AG04450 (cell line): ENCODE measurements around the gene SUN1. TPM values are rescaled to one million over a fixed set of nuclear protein-coding genes. Genes with fewer than 3 reads are reported as not detected.

ENCODE experiments used
- CTCF ChIA-PET: fragments of 300-600, 350-600 bp; formaldehyde crosslinking; extraction: SDS; loops from one replicate; lab custom pipeline; 2022; ENCODE audit warnings: antibody characterized with exemption, inconsistent platforms; lab: Charles Lee
- POLR2A ChIA-PET: fragments of 350-600 bp; formaldehyde crosslinking; extraction: SDS; loops from one replicate; lab custom pipeline; 2021; ENCODE audit warnings: antibody characterized with exemption, inconsistent platforms; lab: Yijun Ruan, JAX
- DNase-seq: peaks from one replicate; pipeline ENCODE4 v3.0.0-alpha.2; 2011; ENCODE audit warnings: low read depth, low spot score
- H3K27ac ChIP-seq: one replicate; pipeline ENCODE4 v1.5.1; 2012; ENCODE audit warnings: low read depth, low read length, control low read depth
- H3K27me3 ChIP-seq: one replicate; pipeline ENCODE4 v1.6.0; 2012; ENCODE audit warnings: low read length; ENCODE audit not compliant: control insufficient read depth, insufficient read depth
- H3K4me3 ChIP-seq: 2 replicates; pipeline ENCODE4 v1.5.1; 2011; ENCODE audit warnings: mild to moderate bottlenecking, low read depth, low read length, control low read depth
- H3K9me3 ChIP-seq: 2 replicates; pipeline ENCODE4 v1.5.1; 2012; ENCODE audit warnings: low read length; ENCODE audit not compliant: control insufficient read depth, insufficient read depth
- polyA plus RNA-seq: library from polyadenylated mRNA; depleted of rRNA; stranded (reverse); fragments of >200 nt; gene quantifications from 2 replicates; pipeline ENCODE4 v1.2.3, GENCODE V29; 2011
- TF ChIP-seq, protein P1 (sequence below): IDR thresholded peaks from 2 replicates; pipeline ENCODE4 v1.5.1; 2011; ENCODE audit warnings: low read depth, low read length, control low read depth, inconsistent platforms

SUN1 gene
- polyA plus RNA-seq, 1 experiment = 140 TPM

DNA sequence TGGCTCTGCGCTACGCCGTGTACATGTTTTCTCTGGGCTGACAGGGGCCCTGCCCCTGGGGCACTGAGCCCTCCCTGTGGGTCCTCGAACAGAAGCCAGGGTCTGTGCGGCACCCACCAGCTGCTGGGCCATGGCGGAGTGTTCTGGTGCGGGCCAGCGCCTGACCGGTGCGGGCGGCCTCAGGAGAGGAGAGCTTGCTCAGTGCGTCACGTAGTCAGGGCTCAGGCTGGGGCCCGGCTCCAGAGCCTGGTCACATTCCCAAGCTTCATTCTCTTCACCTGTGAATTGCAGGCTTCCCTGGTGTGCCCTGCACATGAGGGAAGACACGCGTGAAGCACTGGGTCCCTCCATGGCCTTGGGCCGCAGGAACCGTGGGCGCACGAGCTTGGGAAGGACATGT lies 59.5 kb downstream of the SUN1 start:
- Histone ChIP-seq H3K4me3 (no peak overlapping the region), H3K27ac (no peak overlapping the region), H3K9me3 (peaks cover 24% of the 10 kb centered on the region; the same call in 1 of the 2 replicates), H3K27me3 (no peaks in the 10 kb centered on the region)
- CTCF ChIA-PET = no interaction called here
- TF ChIP-seq, protein P1, sequence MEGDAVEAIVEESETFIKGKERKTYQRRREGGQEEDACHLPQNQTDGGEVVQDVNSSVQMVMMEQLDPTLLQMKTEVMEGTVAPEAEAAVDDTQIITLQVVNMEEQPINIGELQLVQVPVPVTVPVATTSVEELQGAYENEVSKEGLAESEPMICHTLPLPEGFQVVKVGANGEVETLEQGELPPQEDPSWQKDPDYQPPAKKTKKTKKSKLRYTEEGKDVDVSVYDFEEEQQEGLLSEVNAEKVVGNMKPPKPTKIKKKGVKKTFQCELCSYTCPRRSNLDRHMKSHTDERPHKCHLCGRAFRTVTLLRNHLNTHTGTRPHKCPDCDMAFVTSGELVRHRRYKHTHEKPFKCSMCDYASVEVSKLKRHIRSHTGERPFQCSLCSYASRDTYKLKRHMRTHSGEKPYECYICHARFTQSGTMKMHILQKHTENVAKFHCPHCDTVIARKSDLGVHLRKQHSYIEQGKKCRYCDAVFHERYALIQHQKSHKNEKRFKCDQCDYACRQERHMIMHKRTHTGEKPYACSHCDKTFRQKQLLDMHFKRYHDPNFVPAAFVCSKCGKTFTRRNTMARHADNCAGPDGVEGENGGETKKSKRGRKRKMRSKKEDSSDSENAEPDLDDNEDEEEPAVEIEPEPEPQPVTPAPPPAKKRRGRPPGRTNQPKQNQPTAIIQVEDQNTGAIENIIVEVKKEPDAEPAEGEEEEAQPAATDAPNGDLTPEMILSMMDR = no peak
- POLR2A ChIA-PET = no interaction called here
- DNase-seq = no peak

DNA sequence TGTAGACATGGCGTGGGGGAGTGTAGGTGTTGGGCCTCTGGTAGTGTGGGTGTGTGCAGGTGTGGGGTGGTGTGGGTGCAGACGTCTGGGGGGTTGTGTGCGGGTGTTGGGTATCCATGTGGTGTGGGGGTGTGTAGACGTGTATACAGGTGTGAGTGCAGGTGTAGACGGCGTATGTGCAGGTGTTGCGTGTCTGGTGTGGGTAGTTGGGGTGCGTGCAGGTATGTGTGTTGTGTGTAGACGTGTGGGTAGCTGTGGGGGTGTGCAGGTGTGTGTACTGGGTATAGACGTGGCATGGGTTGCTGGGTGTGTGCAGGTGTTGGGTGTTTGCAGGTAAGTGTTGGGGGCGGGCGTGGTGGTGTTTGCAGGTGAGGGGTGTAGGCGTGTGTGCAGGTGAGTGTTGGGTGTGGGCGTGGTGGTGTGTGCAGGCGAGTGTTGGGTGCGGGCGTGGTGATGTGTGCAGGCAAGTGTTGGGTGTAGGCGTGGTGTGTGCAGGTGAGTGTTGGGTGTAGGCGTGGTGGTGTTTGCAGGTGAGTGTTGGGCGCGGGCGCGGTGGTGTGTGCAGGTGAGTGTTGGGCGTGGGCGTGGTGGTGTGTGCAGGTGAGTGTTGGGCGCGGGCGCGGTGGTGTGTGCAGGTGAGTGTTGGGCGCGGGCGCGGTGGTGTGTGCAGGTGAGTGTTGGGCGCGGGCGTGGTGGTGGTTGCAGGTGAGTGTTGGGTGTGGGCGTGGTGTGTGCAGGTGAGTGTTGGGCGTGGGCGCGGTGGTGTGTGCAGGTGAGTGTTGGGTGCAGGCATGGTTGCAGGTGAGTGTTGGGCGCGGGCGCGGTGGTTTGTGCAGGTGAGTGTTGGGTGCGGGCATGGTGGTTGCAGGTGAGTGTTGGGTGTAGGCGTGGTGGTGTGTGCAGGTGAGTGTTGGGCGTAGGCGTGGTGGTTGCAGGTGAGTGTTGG lies 60.6 kb downstream of the SUN1 start:
- ChIA-PET CTCF (interaction anchor here (0.6 kb wide), 1 partner anchor 520 kb away, joined by 3 read pairs; no protein-coding TSS in a partner anchor), POLR2A (interaction anchor here (0.8 kb wide), 1 partner anchor 13 kb away, joined by 3 read pairs; no protein-coding TSS in a partner anchor)
- no peaks in the 10 kb centered on the region for H3K27me3 ChIP-seq
- TF ChIP-seq, protein P1 = no peak
- no peak for DNase-seq
- no peak overlapping the region for H3K4me3 ChIP-seq
- H3K9me3 ChIP-seq = peaks cover 24% of the 10 kb centered on the region; the same call in 1 of the 2 replicates
- H3K27ac ChIP-seq = no peak overlapping the region

DNA sequence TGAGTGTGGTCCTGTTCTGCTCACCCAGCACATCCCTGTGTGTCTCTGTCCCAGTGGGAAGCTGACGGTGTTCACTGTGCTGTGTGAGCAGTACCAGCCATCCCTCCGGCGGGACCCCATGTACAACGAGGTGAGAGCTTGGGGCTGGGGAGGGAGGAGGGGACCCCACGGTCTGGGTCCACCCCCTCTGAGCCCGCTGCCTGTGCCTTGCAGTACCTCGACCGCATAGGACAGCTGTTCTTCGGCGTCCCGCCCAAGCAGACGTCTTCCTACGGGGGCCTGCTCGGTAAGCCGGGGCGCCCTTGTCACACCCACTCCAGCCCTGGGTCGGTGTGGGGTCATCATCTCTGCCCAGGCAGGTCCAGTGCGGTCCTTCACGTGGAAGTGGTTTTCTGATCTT lies 61.4 kb downstream of the SUN1 start:
- ChIA-PET CTCF (no interaction called here), POLR2A (no interaction called here)
- Histone ChIP-seq H3K27me3 (no peaks in the 10 kb centered on the region), H3K27ac (no peak overlapping the region), H3K9me3 (peaks cover 24% of the 10 kb centered on the region; the same call in 1 of the 2 replicates), H3K4me3 (no peak overlapping the region)
- TF ChIP-seq, protein P1 = no peak
- no peak for DNase-seq

DNA sequence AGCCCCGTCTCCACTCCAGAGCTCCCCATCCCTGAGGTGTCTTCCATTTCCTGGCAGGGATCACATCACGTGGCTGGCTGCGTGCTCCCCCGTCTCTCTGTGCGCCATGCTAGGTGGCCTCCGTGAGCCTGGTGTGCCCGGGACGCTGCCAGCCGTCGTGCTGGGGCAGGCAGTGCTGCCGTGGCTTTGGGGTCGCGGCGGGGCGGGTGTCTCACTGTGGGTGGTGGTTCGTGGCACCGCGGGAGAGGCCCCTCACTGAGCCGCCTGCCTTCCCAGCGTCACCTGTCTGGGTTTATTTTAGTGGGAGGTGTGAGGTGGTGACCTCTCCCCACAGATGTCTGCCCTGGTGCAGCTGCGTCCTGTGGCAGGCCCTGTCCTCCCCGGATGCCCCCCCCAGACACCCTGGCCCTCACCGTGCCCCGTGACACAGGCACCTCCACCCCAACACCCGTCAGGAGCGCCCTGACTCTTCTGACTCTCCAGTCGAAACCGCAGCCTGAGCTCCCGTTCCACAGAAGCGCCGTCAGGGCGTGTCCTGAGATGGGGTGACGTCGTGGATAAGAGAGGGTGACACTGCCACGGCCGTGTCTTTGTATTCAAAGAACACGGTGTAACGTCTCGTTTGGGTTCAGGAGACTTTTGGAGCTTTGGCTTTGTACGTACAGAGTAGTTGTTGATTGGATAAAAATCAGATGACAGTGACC lies 62.0 kb downstream of the SUN1 start:
- ChIA-PET POLR2A (no interaction called here), CTCF (no interaction called here)
- no peak overlapping the region for H3K4me3 ChIP-seq
- no peak overlapping the region for H3K27ac ChIP-seq
- TF ChIP-seq, protein P1 = no peak
- DNase-seq = no peak
- peaks cover 24% of the 10 kb centered on the region; the same call in 1 of the 2 replicates for H3K9me3 ChIP-seq
- no peaks in the 10 kb centered on the region for H3K27me3 ChIP-seq
